ENCODE data around the gene INO80D. TPM values are rescaled to one million over a fixed set of nuclear protein-coding genes. Genes with fewer than 3 reads are reported as not detected.
A peak's percentile ranks its signal among the peaks of the same experiment; 100 is the strongest.
"Not testable (repeated sequence)": the region's sequence is repeated elsewhere in the genome, so short reads cannot be mapped to it uniquely, and the experiment has no call there.

The INO80D gene
- 10 to 100 TPM in 1 of 3 donors, 1 to 10 TPM in 2; 6.7 to 13.4 (median 7.7) TPM for polyA plus RNA-seq

GRCh38 chr2:206085742-206086445 is at the start of gene INO80D:
Gene INO80D, minus strand, starts transcription at chr2:206086174. Its CDS starts 23,158 bp downstream, at chr2:206063016.
- peak within 1 kb of the TSS; percentile 97 to 100 (median 100) for H3K27ac Mint-ChIP-seq
- peaks cover 42 to 48% of the 10 kb centered on the region in 2 donors for H3K4me1 Mint-ChIP-seq
- H3K9me3 Mint-ChIP-seq: no peaks in the 10 kb centered on the region
- H3K27me3 Mint-ChIP-seq (ENCODE audit: low read depth in 3 of 3): peaks cover 11 to 18% (median 16%) of the 10 kb centered on the region in 3 donors
- peaks cover 0 to 3% (median 0%) of the 10 kb centered on the region in 3 donors for H3K36me3 Mint-ChIP-seq
- DNase-seq: peak; percentile 82 to 86 (median 86)
- H3K4me3 Mint-ChIP-seq: peak within 1 kb of the TSS; percentile 98 to 100 (median 99)

- H3K4me1 Mint-ChIP-seq: no peaks in the 10 kb centered on the region
- DNase-seq: no peak
- no peaks in the 10 kb centered on the region for H3K9me3 Mint-ChIP-seq
- no peaks in the 10 kb centered on the region for H3K27me3 Mint-ChIP-seq (ENCODE audit: low read depth in 3 of 3)
- H3K36me3 Mint-ChIP-seq: peaks cover 3 to 28% (median 18%) of the 10 kb centered on the region in 3 donors
- H3K4me3 Mint-ChIP-seq: no peak overlapping the region
- no peak overlapping the region for H3K27ac Mint-ChIP-seq
These were observed 41.7 kb upstream of the INO80D start for GRCh38 chr2:206127656-206128055.

- H3K27me3 Mint-ChIP-seq (ENCODE audit: low read depth in 3 of 3): no peaks in the 10 kb centered on the region
- no peak overlapping the region for H3K27ac Mint-ChIP-seq
- DNase-seq: no peak
- no peak overlapping the region for H3K4me3 Mint-ChIP-seq
- H3K9me3 Mint-ChIP-seq: peaks cover 0 to 4% (median 0%) of the 10 kb centered on the region in 6 donors
- peaks cover 13 to 40% (median 28%) of the 10 kb centered on the region in 3 donors for H3K36me3 Mint-ChIP-seq
- H3K4me1 Mint-ChIP-seq: no peaks in the 10 kb centered on the region
These were observed 39.9 kb upstream of the INO80D start for GRCh38 chr2:206125901-206126300.

GRCh38 chr2:206122569-206122968 is 36.6 kb upstream of the INO80D start:
- H3K4me3 Mint-ChIP-seq; H3K4me1 Mint-ChIP-seq; H3K27me3 Mint-ChIP-seq (ENCODE audit: low read depth in 3 of 3); H3K27ac Mint-ChIP-seq; DNase-seq: not testable (repeated sequence)
- Mint-ChIP-seq H3K36me3 (peaks cover 23 to 45% (median 32%) of the 10 kb centered on the region in 3 donors), H3K9me3 (peaks cover 0 to 12% (median 0%) of the 10 kb centered on the region in 6 donors)

GRCh38 chr2:206116278-206116677 is 30.3 kb upstream of the INO80D start:
- H3K27me3 Mint-ChIP-seq (ENCODE audit: low read depth in 3 of 3): no peaks in the 10 kb centered on the region
- H3K27ac Mint-ChIP-seq: no peak overlapping the region
- H3K4me3 Mint-ChIP-seq: no peak overlapping the region
- no peaks in the 10 kb centered on the region for H3K4me1 Mint-ChIP-seq
- peaks cover 20 to 25% (median 24%) of the 10 kb centered on the region in 3 donors for H3K36me3 Mint-ChIP-seq
- H3K9me3 Mint-ChIP-seq: peaks cover 0 to 12% (median 0%) of the 10 kb centered on the region in 6 donors
- no peak for DNase-seq

GRCh38 chr2:206115026-206115578 is 29.1 kb upstream of the INO80D start:
- no peak overlapping the region for H3K4me3 Mint-ChIP-seq
- peaks cover 9 to 13% (median 13%) of the 10 kb centered on the region in 3 donors for H3K36me3 Mint-ChIP-seq
- H3K27ac Mint-ChIP-seq: no peak overlapping the region
- no peaks in the 10 kb centered on the region for H3K4me1 Mint-ChIP-seq
- peaks cover 0 to 2% (median 0%) of the 10 kb centered on the region in 6 donors for H3K9me3 Mint-ChIP-seq
- DNase-seq: no peak
- no peaks in the 10 kb centered on the region for H3K27me3 Mint-ChIP-seq (ENCODE audit: low read depth in 3 of 3)

GRCh38 chr2:206112846-206113547 is 27.0 kb upstream of the INO80D start:
- DNase-seq: no peak
- H3K9me3 Mint-ChIP-seq: no peaks in the 10 kb centered on the region
- no peaks in the 10 kb centered on the region for H3K27me3 Mint-ChIP-seq (ENCODE audit: low read depth in 3 of 3)

GRCh38 chr2:206112108-206112507 is 26.1 kb upstream of the INO80D start:
- DNase-seq: no peak
- no peak overlapping the region for H3K27ac Mint-ChIP-seq
- H3K4me3 Mint-ChIP-seq: no peak overlapping the region
- H3K36me3 Mint-ChIP-seq: peaks cover 4 to 10% (median 5%) of the 10 kb centered on the region in 3 donors
- H3K27me3 Mint-ChIP-seq (ENCODE audit: low read depth in 3 of 3): no peaks in the 10 kb centered on the region
- H3K4me1 Mint-ChIP-seq: no peaks in the 10 kb centered on the region
- H3K9me3 Mint-ChIP-seq: no peaks in the 10 kb centered on the region

More at GRCh38 chr2:206112846-206113547, 27.0 kb upstream of the INO80D start:
- Mint-ChIP-seq H3K4me1 (no peaks in the 10 kb centered on the region), H3K4me3 (no peak overlapping the region), H3K27ac (no peak overlapping the region), H3K36me3 (peaks cover 4 to 10% (median 5%) of the 10 kb centered on the region in 3 donors)

GRCh38 chr2:206108713-206109112 is 22.7 kb upstream of the INO80D start:
- no peak overlapping the region for H3K4me3 Mint-ChIP-seq
- H3K27me3 Mint-ChIP-seq (ENCODE audit: low read depth in 3 of 3): no peaks in the 10 kb centered on the region
- H3K9me3 Mint-ChIP-seq: no peaks in the 10 kb centered on the region
- H3K4me1 Mint-ChIP-seq: no peaks in the 10 kb centered on the region
- H3K36me3 Mint-ChIP-seq: peaks cover 4 to 5% (median 5%) of the 10 kb centered on the region in 3 donors
- H3K27ac Mint-ChIP-seq: no peak overlapping the region
- no peak for DNase-seq

GRCh38 chr2:206105541-206105940 is 19.6 kb upstream of the INO80D start:
- H3K27me3 Mint-ChIP-seq (ENCODE audit: low read depth in 3 of 3): no peaks in the 10 kb centered on the region
- H3K27ac Mint-ChIP-seq: peak overlapping the region in 1 of 6 donors; percentile 49
- peaks cover 6 to 10% (median 6%) of the 10 kb centered on the region in 3 donors for H3K36me3 Mint-ChIP-seq
- no peaks in the 10 kb centered on the region for H3K4me1 Mint-ChIP-seq
- DNase-seq: no peak
- H3K4me3 Mint-ChIP-seq: no peak overlapping the region
- H3K9me3 Mint-ChIP-seq: no peaks in the 10 kb centered on the region

GRCh38 chr2:206105038-206105437 is 19.1 kb upstream of the INO80D start:
- H3K27ac Mint-ChIP-seq: peak overlapping the region in 1 of 6 donors; percentile 49
- peaks cover 6 to 10% (median 7%) of the 10 kb centered on the region in 3 donors for H3K36me3 Mint-ChIP-seq
- H3K4me3 Mint-ChIP-seq: no peak overlapping the region
- no peaks in the 10 kb centered on the region for H3K27me3 Mint-ChIP-seq (ENCODE audit: low read depth in 3 of 3)
- no peaks in the 10 kb centered on the region for H3K9me3 Mint-ChIP-seq
- DNase-seq: no peak
- no peaks in the 10 kb centered on the region for H3K4me1 Mint-ChIP-seq

- peaks cover 6 to 13% (median 7%) of the 10 kb centered on the region in 3 donors for H3K36me3 Mint-ChIP-seq
- H3K9me3 Mint-ChIP-seq; H3K27me3 Mint-ChIP-seq (ENCODE audit: low read depth in 3 of 3); DNase-seq; H3K4me3 Mint-ChIP-seq; H3K4me1 Mint-ChIP-seq; H3K27ac Mint-ChIP-seq: not testable (repeated sequence)
These were observed 12.9 kb upstream of the INO80D start for GRCh38 chr2:206098872-206099271.

- DNase-seq: no peak
- H3K27me3 Mint-ChIP-seq (ENCODE audit: low read depth in 3 of 3): no peaks in the 10 kb centered on the region
- no peak overlapping the region for H3K4me3 Mint-ChIP-seq
- H3K4me1 Mint-ChIP-seq: peaks cover 0 to 2% of the 10 kb centered on the region in 2 donors
- H3K36me3 Mint-ChIP-seq: peaks cover 6 to 11% (median 7%) of the 10 kb centered on the region in 3 donors
- no peak overlapping the region for H3K27ac Mint-ChIP-seq
- no peaks in the 10 kb centered on the region for H3K9me3 Mint-ChIP-seq
These were observed 12.5 kb upstream of the INO80D start for GRCh38 chr2:206098471-206098870.

GRCh38 chr2:206096876-206097275 is 10.9 kb upstream of the INO80D start:
- Mint-ChIP-seq H3K9me3 (no peaks in the 10 kb centered on the region), H3K27me3 (ENCODE audit: low read depth in 3 of 3) (no peaks in the 10 kb centered on the region)

More at GRCh38 chr2:206096876-206097275, 10.9 kb upstream of the INO80D start:
- no peak overlapping the region for H3K27ac Mint-ChIP-seq
- H3K4me1 Mint-ChIP-seq: peaks cover 0 to 2% of the 10 kb centered on the region in 2 donors
- no peak overlapping the region for H3K4me3 Mint-ChIP-seq
- DNase-seq: no peak
- H3K36me3 Mint-ChIP-seq: peaks cover 7 to 11% (median 7%) of the 10 kb centered on the region in 3 donors

Data from immature natural killer cell (primary cell).